C4-2B (cell line): ENCODE measurements around the gene NCOA6.

ENCODE experiments used
- CTCF ChIP-seq: fragments of 450-650 bp; conservative IDR thresholded peaks from 2 replicates; pipeline ENCODE4 v1.5.1; 2017; ENCODE audit warnings: mild to moderate bottlenecking
- ZFX ChIP-seq: fragments of 450-650 bp; IDR thresholded peaks from 2 replicates; pipeline ENCODE4 v1.6.1; 2017

- TF ChIP-seq CTCF (no peak), ZFX (no peak)
These were observed 57.4 kb downstream of the NCOA6 start for GRCh38 chr20:34768096-34768495.
